ENCODE data around the gene RELN.
"Not testable (repeated sequence)": the region's sequence is repeated elsewhere in the genome, so short reads cannot be mapped to it uniquely, and the experiment has no call there.

RELN gene

GRCh38 chr7:103905997-103906396 is 83.5 kb downstream of the RELN start:
- H3K4me3 ChIP-seq (ENCODE audit: low read depth, low read length), result no peak overlapping the region

- H3K4me3 ChIP-seq (ENCODE audit: low read depth, low read length), result no peak overlapping the region
Observed at GRCh38 chr7:103902917-103903316, 86.5 kb downstream of the RELN start.

- not testable (repeated sequence) for H3K4me3 ChIP-seq (ENCODE audit: low read depth, low read length)
Observed at GRCh38 chr7:103896826-103897225, 92.6 kb downstream of the RELN start.

- H3K4me3 ChIP-seq (ENCODE audit: low read depth, low read length), result no peak overlapping the region
Observed at GRCh38 chr7:103894656-103895596, 94.5 kb downstream of the RELN start.

- H3K4me3 ChIP-seq (ENCODE audit: low read depth, low read length), result no peak overlapping the region
Observed at GRCh38 chr7:103893350-103893749, 96.1 kb downstream of the RELN start.

- H3K4me3 ChIP-seq (ENCODE audit: low read depth, low read length), result no peak overlapping the region
Observed at GRCh38 chr7:103889451-103889850, 100.0 kb downstream of the RELN start.

GRCh38 chr7:103888603-103889153 is 100.8 kb downstream of the RELN start:
- H3K4me3 ChIP-seq (ENCODE audit: low read depth, low read length), result no peak overlapping the region

- H3K4me3 ChIP-seq (ENCODE audit: low read depth, low read length), result no peak overlapping the region
Observed at GRCh38 chr7:103887853-103888602, 101.4 kb downstream of the RELN start.

GRCh38 chr7:103887050-103887449 is 102.4 kb downstream of the RELN start:
- H3K4me3 ChIP-seq (ENCODE audit: low read depth, low read length), result no peak overlapping the region

- H3K4me3 ChIP-seq (ENCODE audit: low read depth, low read length), result no peak overlapping the region
Observed at GRCh38 chr7:103879928-103880600, 109.4 kb downstream of the RELN start.

- no peak overlapping the region for H3K4me3 ChIP-seq (ENCODE audit: low read depth, low read length)
Observed at GRCh38 chr7:103879411-103879810, 110.0 kb downstream of the RELN start.

- H3K4me3 ChIP-seq (ENCODE audit: low read depth, low read length), result no peak overlapping the region
Observed at GRCh38 chr7:103877565-103877964, 111.9 kb downstream of the RELN start.

GRCh38 chr7:103875718-103876117 is 113.7 kb downstream of the RELN start:
- no peak overlapping the region for H3K4me3 ChIP-seq (ENCODE audit: low read depth, low read length)

- no peak overlapping the region for H3K4me3 ChIP-seq (ENCODE audit: low read depth, low read length)
Observed at GRCh38 chr7:103871473-103871872, 118.0 kb downstream of the RELN start.

- no peak overlapping the region for H3K4me3 ChIP-seq (ENCODE audit: low read depth, low read length)
Observed at GRCh38 chr7:103870664-103871063, 118.8 kb downstream of the RELN start.

- H3K4me3 ChIP-seq (ENCODE audit: low read depth, low read length), result no peak overlapping the region
Observed at GRCh38 chr7:103867874-103868273, 121.6 kb downstream of the RELN start.

GRCh38 chr7:103866919-103867318 is 122.5 kb downstream of the RELN start:
- H3K4me3 ChIP-seq (ENCODE audit: low read depth, low read length), result no peak overlapping the region

- no peak overlapping the region for H3K4me3 ChIP-seq (ENCODE audit: low read depth, low read length)
Observed at GRCh38 chr7:103865442-103865841, 124.0 kb downstream of the RELN start.

- H3K4me3 ChIP-seq (ENCODE audit: low read depth, low read length), result no peak overlapping the region
Observed at GRCh38 chr7:103862302-103863035, 127.0 kb downstream of the RELN start.

- no peak overlapping the region for H3K4me3 ChIP-seq (ENCODE audit: low read depth, low read length)
Observed at GRCh38 chr7:103859709-103860108, 129.7 kb downstream of the RELN start.
